Glutamatergic neuron (in vitro differentiated cells): ENCODE measurements around the gene THSD4. TPM values are rescaled to one million over a fixed set of nuclear protein-coding genes. Genes with fewer than 3 reads are reported as not detected.

ENCODE experiments used
- DNase-seq: peaks from one replicate; pipeline ENCODE4 v3.0.0; 2022
- H3K27ac Mint-ChIP-seq: one replicate; pipeline ENCODE4 v1.8.0; 2020; ENCODE audit warnings: mild to moderate bottlenecking, mixed read lengths, inconsistent platforms; ENCODE audit not compliant: unreplicated experiment
- H3K27me3 Mint-ChIP-seq: one replicate; pipeline ENCODE4 v1.8.0; 2020; ENCODE audit warnings: mild to moderate bottlenecking, moderate library complexity, mixed read lengths, inconsistent platforms; ENCODE audit not compliant: unreplicated experiment
- H3K36me3 Mint-ChIP-seq: one replicate; pipeline ENCODE4 v1.8.0; 2020; ENCODE audit warnings: mild to moderate bottlenecking, mixed read lengths, inconsistent platforms; ENCODE audit not compliant: unreplicated experiment
- H3K4me1 Mint-ChIP-seq: one replicate; pipeline ENCODE4 v1.8.0; 2020; ENCODE audit warnings: mild to moderate bottlenecking, low read depth, mixed read lengths, inconsistent platforms; ENCODE audit not compliant: unreplicated experiment
- H3K4me3 Mint-ChIP-seq: one replicate; pipeline ENCODE4 v1.8.0; 2020; ENCODE audit warnings: mild to moderate bottlenecking, mixed read lengths, inconsistent platforms; ENCODE audit not compliant: unreplicated experiment
- H3K9me3 Mint-ChIP-seq: one replicate; pipeline ENCODE4 v1.8.0; 2020; ENCODE audit warnings: mild to moderate bottlenecking, moderate library complexity, mixed read lengths, inconsistent platforms; ENCODE audit not compliant: unreplicated experiment
- total RNA-seq: library from RNA; stranded (reverse); fragmentation: NEBNext Ultra II Directional; extraction: Animal tissue kit (Norgen Biotek cat#: 25700); gene quantifications from one replicate; pipeline ENCODE4 v1.2.1, GENCODE V29; 2021; ENCODE audit not compliant: unreplicated experiment
- TF ChIP-seq, protein P1 (sequence below): fragments of 200-600 bp; sonication (generic); IDR thresholded peaks from one replicate; pipeline ENCODE4 v1.5.0; 2021; ENCODE audit not compliant: partially characterized antibody, unreplicated experiment

Gene THSD4
- total RNA-seq, 1 donor from 2014 or later = 12.3 TPM

DNA sequence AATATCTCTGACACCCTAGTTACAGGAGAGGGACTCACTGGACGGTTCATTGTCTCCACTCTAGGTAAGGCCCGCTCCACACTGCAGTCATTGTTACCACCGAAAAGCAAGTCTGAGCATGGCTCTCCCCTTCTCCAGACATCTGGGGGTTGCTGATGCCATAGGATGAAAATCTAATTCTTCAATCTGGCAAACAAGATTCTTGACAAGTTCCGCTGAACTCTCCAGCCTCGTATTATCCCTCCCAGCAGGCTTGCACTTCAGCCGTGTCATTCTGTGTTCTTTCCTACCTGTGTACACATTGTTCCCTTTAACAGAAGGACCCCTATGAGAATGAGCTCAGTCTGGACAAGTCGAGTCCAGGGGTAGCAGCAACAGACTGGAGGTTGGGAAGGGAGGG is 542.8 kb downstream of the THSD4 start:
- no peaks in the 10 kb centered on the region for H3K36me3 Mint-ChIP-seq
- H3K9me3 Mint-ChIP-seq = no peaks in the 10 kb centered on the region
- H3K4me1 Mint-ChIP-seq = peaks cover 25% of the 10 kb centered on the region
- H3K27me3 Mint-ChIP-seq = no peaks in the 10 kb centered on the region
- DNase-seq = no peak
- no peak overlapping the region for H3K27ac Mint-ChIP-seq
- TF ChIP-seq, protein P1, sequence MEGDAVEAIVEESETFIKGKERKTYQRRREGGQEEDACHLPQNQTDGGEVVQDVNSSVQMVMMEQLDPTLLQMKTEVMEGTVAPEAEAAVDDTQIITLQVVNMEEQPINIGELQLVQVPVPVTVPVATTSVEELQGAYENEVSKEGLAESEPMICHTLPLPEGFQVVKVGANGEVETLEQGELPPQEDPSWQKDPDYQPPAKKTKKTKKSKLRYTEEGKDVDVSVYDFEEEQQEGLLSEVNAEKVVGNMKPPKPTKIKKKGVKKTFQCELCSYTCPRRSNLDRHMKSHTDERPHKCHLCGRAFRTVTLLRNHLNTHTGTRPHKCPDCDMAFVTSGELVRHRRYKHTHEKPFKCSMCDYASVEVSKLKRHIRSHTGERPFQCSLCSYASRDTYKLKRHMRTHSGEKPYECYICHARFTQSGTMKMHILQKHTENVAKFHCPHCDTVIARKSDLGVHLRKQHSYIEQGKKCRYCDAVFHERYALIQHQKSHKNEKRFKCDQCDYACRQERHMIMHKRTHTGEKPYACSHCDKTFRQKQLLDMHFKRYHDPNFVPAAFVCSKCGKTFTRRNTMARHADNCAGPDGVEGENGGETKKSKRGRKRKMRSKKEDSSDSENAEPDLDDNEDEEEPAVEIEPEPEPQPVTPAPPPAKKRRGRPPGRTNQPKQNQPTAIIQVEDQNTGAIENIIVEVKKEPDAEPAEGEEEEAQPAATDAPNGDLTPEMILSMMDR = no peak
- H3K4me3 Mint-ChIP-seq = no peak overlapping the region

DNA sequence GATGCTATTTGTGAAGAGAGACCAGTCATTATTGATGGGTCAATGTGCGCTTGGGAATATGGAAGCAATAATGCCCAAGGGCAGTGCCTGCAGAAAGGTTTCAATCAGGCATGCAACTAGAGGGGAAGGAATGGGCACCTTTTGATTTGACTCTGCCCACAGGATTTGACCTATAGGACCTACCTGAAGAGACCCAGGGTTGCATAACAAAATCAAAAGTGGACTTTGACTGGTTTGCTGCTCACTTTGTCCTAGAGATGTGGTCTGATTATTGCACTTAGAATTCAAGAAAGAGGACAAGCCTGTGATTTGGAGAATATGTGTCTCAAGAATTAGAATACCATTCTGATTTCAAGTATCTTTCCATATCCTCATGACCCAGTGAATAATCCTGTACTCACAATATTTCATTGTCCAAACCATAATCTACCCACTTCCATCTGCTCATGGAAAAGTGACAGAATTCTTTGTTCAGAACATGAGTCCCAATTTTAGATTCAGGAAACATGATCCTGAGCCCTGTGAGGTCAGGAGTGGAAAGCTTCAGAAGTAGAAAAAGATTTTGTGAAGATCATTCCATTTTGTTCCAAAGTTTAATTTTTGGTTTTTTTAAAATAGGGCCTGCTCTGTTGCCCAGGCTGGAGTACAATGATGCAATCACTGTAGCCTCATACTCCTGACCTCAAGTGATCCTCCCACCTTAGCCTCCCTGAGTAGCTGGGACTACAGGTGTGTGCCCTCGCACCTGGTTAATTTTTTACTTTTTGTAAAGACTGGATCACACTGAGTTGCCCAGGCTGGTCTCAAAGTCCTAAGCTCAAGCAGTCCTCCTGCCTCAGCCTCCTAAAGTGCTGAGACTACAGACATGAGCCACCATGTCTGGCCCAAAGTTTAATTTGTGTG is 543.8 kb downstream of the THSD4 start:
- H3K27ac Mint-ChIP-seq = no peak overlapping the region
- no peak overlapping the region for H3K4me3 Mint-ChIP-seq

DNA sequence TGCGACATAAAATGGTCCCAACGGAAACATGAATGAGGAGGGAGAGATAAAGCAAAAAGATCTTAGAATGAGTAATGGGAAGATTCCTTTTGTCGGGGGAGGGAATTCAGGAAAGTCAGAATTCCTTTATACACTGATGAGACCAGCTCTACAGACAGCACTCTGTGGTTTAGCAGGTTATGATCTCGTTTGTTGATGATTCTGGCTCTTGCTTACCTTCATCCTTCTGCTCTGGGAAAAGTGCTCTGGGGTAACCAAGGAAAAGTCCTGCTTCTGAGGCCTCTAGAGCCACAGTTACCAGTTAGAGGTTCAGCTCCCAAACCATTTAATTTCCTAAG is 544.4 kb downstream of the THSD4 start:
- TF ChIP-seq, protein P1 = no peak
- Mint-ChIP-seq H3K27me3 (no peaks in the 10 kb centered on the region), H3K9me3 (no peaks in the 10 kb centered on the region), H3K4me1 (peaks cover 19% of the 10 kb centered on the region), H3K36me3 (no peaks in the 10 kb centered on the region), H3K4me3 (no peak overlapping the region), H3K27ac (no peak overlapping the region)
- DNase-seq = no peak

More for the DNA sequence above, 543.8 kb downstream of the THSD4 start:
- no peaks in the 10 kb centered on the region for H3K27me3 Mint-ChIP-seq
- no peaks in the 10 kb centered on the region for H3K36me3 Mint-ChIP-seq
- H3K9me3 Mint-ChIP-seq = no peaks in the 10 kb centered on the region
- H3K4me1 Mint-ChIP-seq = peaks cover 22% of the 10 kb centered on the region
- TF ChIP-seq, protein P1 = no peak
- no peak for DNase-seq

DNA sequence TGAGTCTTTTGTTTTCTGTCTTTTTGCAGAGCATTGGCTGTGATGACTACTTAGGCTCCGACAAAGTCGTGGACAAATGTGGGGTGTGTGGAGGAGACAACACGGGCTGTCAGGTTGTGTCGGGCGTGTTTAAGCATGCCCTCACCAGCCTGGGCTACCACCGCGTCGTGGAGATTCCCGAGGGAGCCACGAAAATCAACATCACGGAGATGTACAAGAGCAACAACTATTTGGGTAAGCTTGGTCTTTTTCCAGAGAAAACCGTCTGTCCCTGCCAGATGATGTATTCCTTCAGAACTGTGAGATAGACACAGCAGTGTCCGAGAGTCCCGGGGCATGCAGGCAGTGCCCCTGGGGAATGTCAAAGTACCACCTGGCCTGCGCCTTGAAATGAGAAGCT is 545.2 kb downstream of the THSD4 start:
- peak overlapping the region; percentile 76 for H3K4me3 Mint-ChIP-seq
- H3K27ac Mint-ChIP-seq = peak overlapping the region; percentile 82
- H3K4me1 Mint-ChIP-seq = peaks cover 16% of the 10 kb centered on the region
- DNase-seq = peak; percentile 29
- H3K36me3 Mint-ChIP-seq = no peaks in the 10 kb centered on the region
- H3K27me3 Mint-ChIP-seq = no peaks in the 10 kb centered on the region
- H3K9me3 Mint-ChIP-seq = no peaks in the 10 kb centered on the region
- TF ChIP-seq, protein P1 = no peak

DNA sequence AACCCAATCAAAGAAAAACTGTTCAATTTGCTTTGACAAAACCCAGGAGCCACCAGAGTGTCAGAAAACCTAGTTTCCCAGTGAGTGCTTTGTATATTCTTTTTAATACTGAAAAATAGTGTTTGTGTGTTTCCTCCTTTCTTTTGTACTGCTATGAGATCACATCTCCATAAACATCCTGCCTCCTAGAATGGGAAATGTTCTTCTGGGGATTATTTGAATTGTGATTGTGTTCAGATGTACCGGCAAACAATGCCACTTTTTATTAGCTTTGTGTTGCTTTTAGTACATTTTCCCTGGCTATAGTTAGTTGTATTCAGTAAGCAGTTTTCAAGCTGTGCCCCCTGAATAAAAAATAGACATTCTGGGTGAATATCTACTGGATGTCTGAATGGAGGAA is 547.0 kb downstream of the THSD4 start:
- Mint-ChIP-seq H3K4me3 (no peak overlapping the region), H3K4me1 (peaks cover 16% of the 10 kb centered on the region), H3K27me3 (no peaks in the 10 kb centered on the region), H3K36me3 (no peaks in the 10 kb centered on the region), H3K9me3 (no peaks in the 10 kb centered on the region), H3K27ac (no peak overlapping the region)
- TF ChIP-seq, protein P1 = no peak
- DNase-seq = no peak
